HEK293T (cell line): ENCODE results near the gene OPA3.

ENCODE experiments used
- BHLHE40 ChIP-seq: fragments of 450-650 bp; IDR thresholded peaks from 2 replicates; pipeline ENCODE4 v1.6.1; 2016; ENCODE audit warnings: mild to moderate bottlenecking, moderate library complexity, borderline replicate concordance
- HDGF ChIP-seq: fragments of 450-650 bp; IDR thresholded peaks from 2 replicates; pipeline ENCODE4 v1.6.1; 2017; ENCODE audit warnings: antibody characterized with exemption, borderline replicate concordance
- L3MBTL2 ChIP-seq: fragments of 450-650 bp; conservative IDR thresholded peaks from 2 replicates; pipeline ENCODE4 v1.6.1; 2016; ENCODE audit warnings: mild to moderate bottlenecking
- ZNF384 ChIP-seq: fragments of 450-650 bp; IDR thresholded peaks from 2 replicates; pipeline ENCODE4 v1.6.1; 2016

DNA sequence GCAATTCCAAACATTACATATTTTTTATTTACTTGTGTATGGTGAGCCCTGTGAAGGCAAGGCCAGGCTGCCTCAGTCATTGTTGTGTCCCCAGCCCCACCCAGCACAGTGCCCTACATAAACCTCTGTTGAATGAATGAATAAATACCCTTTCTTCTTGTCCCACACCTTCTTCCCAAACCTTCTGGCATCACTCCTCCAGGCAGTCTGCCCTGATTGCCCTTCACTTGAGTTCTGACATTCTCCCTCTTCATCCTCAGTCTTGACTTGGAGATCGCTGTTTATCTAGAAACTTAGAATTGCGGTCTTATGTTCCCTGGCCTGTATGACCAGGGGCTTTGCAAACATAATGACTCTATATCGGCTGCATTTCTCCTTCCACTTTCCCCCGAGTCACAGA, 5.2 kb upstream of the OPA3 start:
- TF ChIP-seq BHLHE40 (no peak), ZNF384 (no peak), L3MBTL2 (no peak), HDGF (no peak)
